Nephron progenitor cell (in vitro differentiated cells): ENCODE measurements around the gene DNAH8.
A peak's percentile ranks its signal among the peaks of the same experiment; 100 is the strongest.

ENCODE experiments used
- DNase-seq: peaks from one replicate; pipeline ENCODE4 v3.0.0; 2021
- H3K27ac Mint-ChIP-seq: 2 replicates; pipeline ENCODE4 v1.8.0; 2021; ENCODE audit warnings: mild to moderate bottlenecking, moderate library complexity, mixed read lengths
- H3K27me3 Mint-ChIP-seq: 2 replicates; pipeline ENCODE4 v1.8.0; 2021; ENCODE audit warnings: mild to moderate bottlenecking, low read depth, mixed read lengths; ENCODE audit not compliant: poor library complexity
- H3K36me3 Mint-ChIP-seq: 2 replicates; pipeline ENCODE4 v1.8.0; 2021; ENCODE audit warnings: low read depth, mixed read lengths
- H3K4me1 Mint-ChIP-seq: 2 replicates; pipeline ENCODE4 v1.8.0; 2021; ENCODE audit warnings: mixed read lengths
- H3K4me3 Mint-ChIP-seq: 2 replicates; pipeline ENCODE4 v1.8.0; 2021; ENCODE audit warnings: mild to moderate bottlenecking, moderate library complexity, mixed read lengths
- H3K9me3 Mint-ChIP-seq: 2 replicates; pipeline ENCODE4 v1.8.0; 2021; ENCODE audit warnings: mild to moderate bottlenecking, moderate library complexity, mixed read lengths
- CTCF ChIP-seq: fragments of 200-600 bp; sonication (generic); IDR thresholded peaks from 2 replicates; pipeline ENCODE4 v1.5.0; 2021; ENCODE audit warnings: antibody characterized with exemption

The DNAH8 gene

DNA sequence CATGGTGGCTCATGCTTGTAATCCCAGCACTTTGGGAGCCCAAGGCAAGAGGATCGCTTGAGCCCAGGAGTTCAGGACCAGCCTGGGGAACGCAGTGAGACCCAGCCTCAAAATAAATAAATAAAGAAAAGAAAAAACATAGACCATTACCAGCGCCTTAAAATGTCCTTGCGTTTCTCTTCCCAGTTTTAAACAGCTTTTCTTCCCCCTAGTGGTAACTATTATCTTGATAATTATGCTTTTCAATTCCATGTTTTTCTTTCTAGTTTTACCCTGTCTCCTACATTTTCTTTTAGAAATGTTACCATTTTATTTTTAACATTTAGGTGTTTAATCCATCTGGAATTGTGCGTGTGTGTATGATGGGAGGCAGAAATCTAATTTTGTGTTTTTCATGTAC lies 24.4 kb downstream of the DNAH8 start:
- Mint-ChIP-seq H3K4me3 (no peak overlapping the region), H3K27ac (no peak overlapping the region), H3K4me1 (no peaks in the 10 kb centered on the region), H3K9me3 (peaks cover 13% of the 10 kb centered on the region), H3K36me3 (no peaks in the 10 kb centered on the region), H3K27me3 (peaks cover 17% of the 10 kb centered on the region)
- TF ChIP-seq CTCF: peak; percentile 35
- no peak for DNase-seq

GRCh38 chr6:38749473-38749872 lies 34.4 kb downstream of the DNAH8 start:
- no peak for DNase-seq
- H3K4me3 Mint-ChIP-seq: no peak overlapping the region
- no peak overlapping the region for H3K27ac Mint-ChIP-seq
- peaks cover 6% of the 10 kb centered on the region for H3K27me3 Mint-ChIP-seq
- no peaks in the 10 kb centered on the region for H3K9me3 Mint-ChIP-seq
- no peaks in the 10 kb centered on the region for H3K36me3 Mint-ChIP-seq
- no peak for TF ChIP-seq CTCF
- H3K4me1 Mint-ChIP-seq: no peaks in the 10 kb centered on the region

- no peak overlapping the region for H3K27ac Mint-ChIP-seq
- no peaks in the 10 kb centered on the region for H3K4me1 Mint-ChIP-seq
- peaks cover 6% of the 10 kb centered on the region for H3K27me3 Mint-ChIP-seq
- no peaks in the 10 kb centered on the region for H3K36me3 Mint-ChIP-seq
- no peak for TF ChIP-seq CTCF
- H3K9me3 Mint-ChIP-seq: no peaks in the 10 kb centered on the region
- DNase-seq: no peak
- no peak overlapping the region for H3K4me3 Mint-ChIP-seq
Measured at GRCh38 chr6:38750968-38751615, 36.0 kb downstream of the DNAH8 start.

DNA sequence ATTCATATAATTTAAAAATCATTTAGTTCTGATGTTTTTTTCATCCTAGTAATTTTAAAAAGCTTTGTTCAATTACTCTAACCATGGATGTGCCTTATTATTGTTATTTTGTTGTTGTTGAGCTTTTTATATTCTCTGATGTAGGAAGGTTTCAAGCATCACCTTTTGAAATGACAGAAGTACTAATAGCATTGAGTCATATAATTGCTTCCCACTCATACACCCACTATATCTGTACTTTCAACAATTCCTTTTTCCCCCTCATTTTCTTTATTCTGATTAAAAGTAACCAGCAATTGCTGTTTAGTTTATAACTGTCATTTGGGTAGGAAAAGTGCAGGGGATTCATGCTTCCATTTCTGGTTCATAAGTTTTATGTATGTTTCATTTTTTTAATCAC lies 38.6 kb downstream of the DNAH8 start:
- peaks cover 3% of the 10 kb centered on the region for H3K9me3 Mint-ChIP-seq
- TF ChIP-seq CTCF: no peak

GRCh38 chr6:38755207-38755606 lies 40.1 kb downstream of the DNAH8 start:
- Mint-ChIP-seq H3K36me3 (no peaks in the 10 kb centered on the region), H3K4me1 (no peaks in the 10 kb centered on the region), H3K9me3 (peaks cover 12% of the 10 kb centered on the region), H3K4me3 (no peak overlapping the region), H3K27ac (no peak overlapping the region), H3K27me3 (peaks cover 4% of the 10 kb centered on the region)
- TF ChIP-seq CTCF: no peak
- no peak for DNase-seq

More for the DNA sequence above, 38.6 kb downstream of the DNAH8 start:
- peaks cover 6% of the 10 kb centered on the region for H3K27me3 Mint-ChIP-seq
- H3K4me1 Mint-ChIP-seq: no peaks in the 10 kb centered on the region
- H3K27ac Mint-ChIP-seq: no peak overlapping the region
- H3K4me3 Mint-ChIP-seq: no peak overlapping the region
- no peaks in the 10 kb centered on the region for H3K36me3 Mint-ChIP-seq
- DNase-seq: no peak

GRCh38 chr6:38755874-38756273 lies 40.8 kb downstream of the DNAH8 start:
- Mint-ChIP-seq H3K36me3 (no peaks in the 10 kb centered on the region), H3K27me3 (peaks cover 4% of the 10 kb centered on the region), H3K4me1 (no peaks in the 10 kb centered on the region), H3K4me3 (no peak overlapping the region), H3K27ac (no peak overlapping the region), H3K9me3 (peaks cover 19% of the 10 kb centered on the region)
- TF ChIP-seq CTCF: no peak
- DNase-seq: no peak
